ENCODE data around the gene DIPK1C.

GRCh38 chr18:74434466-74434865 lies 22.6 kb downstream of the DIPK1C start:
- TF ChIP-seq CTCF (optimal IDR thresholded peaks at IDR 0.05 in 1 of 3, IDR thresholded peaks at IDR 0.05 in 1 of 3, conservative IDR thresholded peaks at IDR 0.05 in 1 of 3; ENCODE audit: extremely low read depth in 1 of 3, insufficient read depth in 2 of 3, low read length in 3 of 3): no peak
- no peak for TF ChIP-seq EZH2 (IDR thresholded peaks at IDR 0.05; ENCODE audit: low read length)

Data from keratinocyte (primary cell).